ENCODE measurements around the gene NTRK2.

- TF ChIP-seq CTCF (IDR thresholded peaks at IDR 0.05) (no peak), POLR2A (IDR thresholded peaks at IDR 0.05) (no peak)
Observed at GRCh38 chr9:85064811-85065371, 395.4 kb downstream of the NTRK2 start.
